PC-3 (cell line): ENCODE measurements around the gene UBAP1L. TPM values are rescaled to one million over a fixed set of nuclear protein-coding genes. Genes with fewer than 3 reads are reported as not detected.

ENCODE experiments used
- ATAC-seq: fragments of 200-7000 bp; cut with Tn5 transposase; 2 replicates; pipeline ENCODE4 v1.9.1; 2020; ENCODE audit warnings: mild to moderate bottlenecking, moderate library complexity
- BruUV-seq: library from RNA; stranded (reverse); fragments of 400-500 nt; replicated peaks from 2 replicates; lab custom pipeline; 2021; lab: Mats Ljungman, UMichigan
- CTCF ChIA-PET: fragments of 300-600 bp; sonication (Branson Sonifier 250); formaldehyde crosslinking; loops from one replicate; lab custom pipeline; 2022; ENCODE audit warnings: antibody characterized with exemption; lab: Charles Lee
- POLR2A ChIA-PET: fragments of 300-600 bp; sonication (Branson Sonifier 250); formaldehyde crosslinking; loops from one replicate; lab custom pipeline; 2022; ENCODE audit warnings: antibody characterized with exemption; ENCODE audit not compliant: unreplicated experiment; lab: Charles Lee
- DNase-seq: peaks from one replicate; pipeline ENCODE4 v3.0.0-alpha.2; 2015
- H2AFZ ChIP-seq: fragments of 300-600 bp; sonication (generic); 2 replicates; pipeline ENCODE4 v1.6.0; 2016; ENCODE audit warnings: antibody characterized with exemption, low read length
- H3F3A ChIP-seq: fragments of 300-600 bp; sonication (generic); one replicate; pipeline ENCODE4 v1.6.0; 2017; ENCODE audit warnings: antibody characterized with exemption, low read length, control low read depth, mild to moderate bottlenecking; ENCODE audit not compliant: unreplicated experiment
- H3K27ac ChIP-seq: fragments of 300-600 bp; sonication (generic); 2 replicates; pipeline ENCODE4 v1.5.1; 2016; ENCODE audit warnings: mild to moderate bottlenecking, low read length
- H3K27me3 ChIP-seq: fragments of 300-600 bp; sonication (generic); 2 replicates; pipeline ENCODE4 v1.6.1; 2016; ENCODE audit warnings: low read length, mixed read lengths
- H3K36me3 ChIP-seq: fragments of 300-600 bp; sonication (generic); 2 replicates; pipeline ENCODE4 v1.6.1; 2016; ENCODE audit warnings: low read depth, mixed run types, low read length, mixed read lengths
- H3K4me1 ChIP-seq: fragments of 300-600 bp; sonication (generic); 2 replicates; pipeline ENCODE4 v1.5.1; 2016; ENCODE audit warnings: low read length; ENCODE audit not compliant: insufficient read depth
- H3K4me2 ChIP-seq: fragments of 300-600 bp; sonication (generic); 2 replicates; pipeline ENCODE4 v1.6.0; 2016; ENCODE audit warnings: low read length
- H3K4me3 ChIP-seq: fragments of 300-600 bp; sonication (generic); 2 replicates; pipeline ENCODE4 v1.5.1; 2016; ENCODE audit warnings: mild to moderate bottlenecking, low read length, mixed read lengths
- H3K79me2 ChIP-seq: fragments of 300-600 bp; sonication (generic); 2 replicates; pipeline ENCODE4 v1.6.1; 2017; ENCODE audit warnings: low read length, mixed read lengths
- H3K9ac ChIP-seq: fragments of 300-600 bp; sonication (generic); 2 replicates; pipeline ENCODE4 v1.6.0; 2016; ENCODE audit warnings: mild to moderate bottlenecking, low read length
- H3K9me2 ChIP-seq: fragments of 300-600 bp; sonication (generic); replicated peaks from 2 replicates; pipeline ENCODE4 v1.6.1; 2016; ENCODE audit warnings: mixed run types, low read length, mixed read lengths
- H3K9me3 ChIP-seq: fragments of 300-600 bp; sonication (generic); 2 replicates; pipeline ENCODE4 v1.6.1; 2016; ENCODE audit warnings: low read length, mixed read lengths
- H4K20me1 ChIP-seq: fragments of 300-600 bp; sonication (generic); 2 replicates; pipeline ENCODE4 v1.6.1; 2016; ENCODE audit warnings: low read length, mixed read lengths
- EZH2 ChIP-seq: fragments of 300-600 bp; sonication (generic); IDR thresholded peaks from one replicate; pipeline ENCODE4 v1.6.1; 2017; ENCODE audit warnings: antibody characterized with exemption, mild to moderate bottlenecking, low read length; ENCODE audit not compliant: unreplicated experiment
- EZH2phosphoT487 ChIP-seq: fragments of 300-600 bp; sonication (generic); IDR thresholded peaks from 2 replicates; pipeline ENCODE4 v1.6.1; 2018; ENCODE audit warnings: mild to moderate bottlenecking, antibody characterized with exemption, low read length, borderline replicate concordance
- intact Hi-C: fragments of 100-400 bp; cut with micrococcal nuclease; formaldehyde crosslinking; loops from 2 replicates; pipeline ENCODE4 v1.9.0; 2023
- total RNA-seq: library from RNA; depleted of rRNA; stranded (reverse); fragments of >200 nt; gene quantifications from 2 replicates; pipeline ENCODE4 v1.2.3, GENCODE V29; 2014
- TF ChIP-seq, protein P1 (sequence below): fragments of 300-600 bp; sonication (generic); conservative IDR thresholded peaks from 2 replicates; pipeline ENCODE4 v1.5.1; 2017; ENCODE audit warnings: antibody characterized with exemption, low read depth, mild to moderate bottlenecking, low read length

The UBAP1L gene
- total RNA-seq, 1 experiment from 2014 or later, result 3.4 TPM

DNA sequence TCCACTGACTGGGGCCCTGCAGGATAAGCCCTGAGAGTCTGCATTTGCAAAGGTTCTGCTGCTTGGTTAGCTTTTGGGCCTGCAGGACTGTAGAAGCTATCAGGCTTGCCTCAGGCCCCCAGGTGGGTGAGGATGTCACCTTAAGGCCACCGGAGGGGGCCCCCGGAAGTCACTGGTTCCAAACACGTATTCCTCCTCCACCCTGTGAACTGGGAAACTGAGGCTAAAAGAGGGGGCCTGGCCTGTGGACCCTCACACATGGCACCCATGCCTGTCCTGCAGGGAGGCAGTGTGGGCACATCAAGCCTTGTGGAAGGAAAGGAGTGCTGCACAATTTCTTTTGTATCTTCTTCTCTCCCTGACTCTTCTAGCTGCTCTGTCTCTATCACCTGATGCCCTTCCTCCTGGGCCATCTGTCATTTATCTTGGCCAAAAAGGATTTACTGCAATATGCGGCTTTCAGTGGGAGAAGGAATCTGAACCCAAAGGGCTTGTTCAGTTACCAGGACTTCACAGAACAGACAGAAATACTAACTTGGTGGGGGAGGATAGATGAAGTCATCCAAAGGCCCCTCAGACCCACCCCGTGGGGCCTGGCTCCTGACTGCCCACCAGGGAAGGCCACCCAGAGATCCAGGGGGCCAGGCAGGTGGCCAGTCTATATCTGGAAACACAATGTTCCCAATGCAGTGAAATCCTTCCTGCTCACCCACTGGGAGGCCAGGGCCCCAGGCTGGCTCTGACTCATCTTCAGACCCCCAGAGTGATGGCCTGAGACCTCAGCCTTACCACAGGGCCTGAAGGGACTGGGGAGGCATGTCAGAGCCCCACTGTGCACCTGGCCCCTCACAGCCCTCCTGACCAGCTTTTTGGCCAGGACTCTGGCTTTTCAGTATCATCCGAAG is 18.3 kb downstream of the UBAP1L start:
- TF ChIP-seq EZH2phosphoT487, result no peak
- TF ChIP-seq, protein P1, sequence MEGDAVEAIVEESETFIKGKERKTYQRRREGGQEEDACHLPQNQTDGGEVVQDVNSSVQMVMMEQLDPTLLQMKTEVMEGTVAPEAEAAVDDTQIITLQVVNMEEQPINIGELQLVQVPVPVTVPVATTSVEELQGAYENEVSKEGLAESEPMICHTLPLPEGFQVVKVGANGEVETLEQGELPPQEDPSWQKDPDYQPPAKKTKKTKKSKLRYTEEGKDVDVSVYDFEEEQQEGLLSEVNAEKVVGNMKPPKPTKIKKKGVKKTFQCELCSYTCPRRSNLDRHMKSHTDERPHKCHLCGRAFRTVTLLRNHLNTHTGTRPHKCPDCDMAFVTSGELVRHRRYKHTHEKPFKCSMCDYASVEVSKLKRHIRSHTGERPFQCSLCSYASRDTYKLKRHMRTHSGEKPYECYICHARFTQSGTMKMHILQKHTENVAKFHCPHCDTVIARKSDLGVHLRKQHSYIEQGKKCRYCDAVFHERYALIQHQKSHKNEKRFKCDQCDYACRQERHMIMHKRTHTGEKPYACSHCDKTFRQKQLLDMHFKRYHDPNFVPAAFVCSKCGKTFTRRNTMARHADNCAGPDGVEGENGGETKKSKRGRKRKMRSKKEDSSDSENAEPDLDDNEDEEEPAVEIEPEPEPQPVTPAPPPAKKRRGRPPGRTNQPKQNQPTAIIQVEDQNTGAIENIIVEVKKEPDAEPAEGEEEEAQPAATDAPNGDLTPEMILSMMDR, result no peak
- TF ChIP-seq EZH2, result no peak
- H3K4me2 ChIP-seq, result no peak overlapping the region
- H3K9ac ChIP-seq, result no peak overlapping the region
- ATAC-seq, result no peak
- no peaks in the 10 kb centered on the region for H3K4me1 ChIP-seq
- H3F3A ChIP-seq, result no peaks in the 10 kb centered on the region
- no peaks in the 10 kb centered on the region for H3K9me2 ChIP-seq
- POLR2A ChIA-PET, result no interaction called here
- no peaks in the 10 kb centered on the region for H3K79me2 ChIP-seq
- H3K27ac ChIP-seq, result no peak overlapping the region
- no peak for DNase-seq
- H3K4me3 ChIP-seq, result no peak overlapping the region
- CTCF ChIA-PET, result no interaction called here
- H3K36me3 ChIP-seq, result no peaks in the 10 kb centered on the region; the same call in 1 of the 2 replicates
- intact Hi-C loops, result no loop called here
- H2AFZ ChIP-seq, result no peak overlapping the region
- no peaks in the 10 kb centered on the region for H3K9me3 ChIP-seq
- H3K27me3 ChIP-seq, result no peaks in the 10 kb centered on the region
- no peaks in the 10 kb centered on the region for H4K20me1 ChIP-seq
- no TSS peak for BruUV-seq

DNA sequence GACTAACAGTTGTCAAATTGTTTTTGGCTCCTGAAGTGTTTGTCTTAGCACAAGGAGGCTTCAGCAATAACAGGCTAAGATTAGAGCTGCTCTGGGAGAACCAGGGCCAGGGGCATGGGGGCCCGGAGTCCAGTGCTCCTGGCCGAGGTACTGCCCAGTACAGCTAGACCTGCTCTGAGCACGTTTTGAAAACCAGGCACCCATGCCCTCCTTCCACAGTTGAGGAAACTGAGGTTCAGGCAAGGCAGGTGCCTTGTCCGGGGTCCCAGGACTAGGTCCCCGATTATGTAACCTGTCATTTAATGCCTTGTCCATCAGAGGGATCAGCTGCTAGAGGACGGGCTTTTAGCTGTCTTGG is 19.3 kb downstream of the UBAP1L start:
- Histone ChIP-seq H3F3A (no peaks in the 10 kb centered on the region), H3K27ac (no peak overlapping the region), H3K4me3 (no peak overlapping the region), H3K4me2 (no peak overlapping the region), H4K20me1 (no peaks in the 10 kb centered on the region), H3K9me2 (no peaks in the 10 kb centered on the region), H3K27me3 (no peaks in the 10 kb centered on the region), H3K4me1 (no peaks in the 10 kb centered on the region), H3K36me3 (no peaks in the 10 kb centered on the region; the same call in 1 of the 2 replicates), H2AFZ (no peak overlapping the region), H3K79me2 (no peaks in the 10 kb centered on the region), H3K9me3 (no peaks in the 10 kb centered on the region), H3K9ac (no peak overlapping the region)
- DNase-seq (no peak), ATAC-seq (no peak)
- TF ChIP-seq, protein P1, result no peak
- TF ChIP-seq EZH2phosphoT487 (no peak), EZH2 (no peak)
- intact Hi-C loops, result no loop called here
- ChIA-PET CTCF (no interaction called here), POLR2A (no interaction called here)
- BruUV-seq, result no TSS peak
